Mesodermal cell (in vitro differentiated cells): ENCODE measurements around the gene LAMTOR4.

Experiments
- H3K27ac ChIP-seq: 2 replicates; pipeline ENCODE4 v1.7.0; 2013; ENCODE audit warnings: mild to moderate bottlenecking, low read depth, low read length, moderate library complexity; ENCODE audit not compliant: severe bottlenecking
- H3K36me3 ChIP-seq: 2 replicates; pipeline ENCODE4 v1.7.1; 2013; ENCODE audit warnings: mild to moderate bottlenecking, low read length, moderate library complexity; ENCODE audit not compliant: control insufficient read depth, insufficient read depth
- H3K4me1 ChIP-seq: one replicate; pipeline ENCODE4 v1.7.1; 2013; ENCODE audit warnings: mild to moderate bottlenecking, low read length; ENCODE audit not compliant: insufficient read depth, control insufficient read depth, poor library complexity, severe bottlenecking
- H3K4me3 ChIP-seq: 2 replicates; pipeline ENCODE4 v1.7.0; 2013; ENCODE audit warnings: low read length, control low read depth, mild to moderate bottlenecking; ENCODE audit not compliant: insufficient read depth, poor library complexity, severe bottlenecking; ENCODE audit errors: extremely low read depth
- H3K9me3 ChIP-seq: 2 replicates; pipeline ENCODE4 v1.7.1; 2013; ENCODE audit warnings: mild to moderate bottlenecking, low read length, moderate library complexity; ENCODE audit not compliant: control insufficient read depth
- WGBS, 2 experiments: methylation state at CpG; one replicate each; pipeline ENCODE4 v1.1.5; 2013; ENCODE audit warnings: missing lambda C conversion rate in 2 of 2; ENCODE audit not compliant: insufficient coverage in 2 of 2; 5-methylcytosine and 5-hydroxymethylcytosine counted together

The LAMTOR4 gene

DNA sequence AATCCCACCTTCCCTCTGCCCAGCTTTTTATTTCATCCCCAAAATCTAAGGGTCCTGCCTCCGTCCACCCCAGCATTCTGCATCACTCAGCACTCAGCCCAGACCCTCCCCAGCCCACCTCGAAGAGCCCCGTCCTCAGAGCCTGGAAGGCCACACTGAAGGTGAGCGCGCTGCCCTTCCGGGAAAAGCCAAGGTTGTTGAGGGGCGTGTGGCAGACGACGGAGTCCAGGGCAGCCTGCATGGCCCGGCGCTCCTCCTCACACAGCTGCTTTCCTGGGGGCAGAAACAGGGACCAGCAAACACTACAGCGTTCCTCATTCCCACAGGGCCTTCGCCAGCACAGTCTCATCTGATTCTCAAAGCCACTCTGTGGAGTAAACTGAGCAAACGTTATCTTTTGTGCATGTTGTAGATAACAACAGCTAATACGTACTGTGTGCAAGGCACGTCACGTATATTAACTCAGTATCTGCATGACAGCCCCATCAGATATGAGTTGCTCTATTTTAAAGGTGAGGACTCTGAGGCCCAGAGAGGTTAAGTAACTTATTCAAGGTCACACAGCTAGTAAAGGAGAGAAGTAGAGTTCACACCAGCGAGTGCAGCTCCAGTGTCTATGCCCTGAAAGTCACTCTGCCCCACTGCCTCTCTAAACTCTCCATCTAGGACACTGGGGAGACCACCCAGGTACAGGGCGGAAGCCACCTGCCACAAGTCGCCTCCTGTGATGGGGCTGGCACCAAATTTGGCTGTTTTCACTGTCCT lies 7.0 kb downstream of the LAMTOR4 start:
- 95 to 99% methylated on average over 18 of the region's 20 CpGs for whole genome bisulfite sequencing, 2 experiments
- peaks cover 55% of the 10 kb centered on the region for H3K36me3 ChIP-seq
- no peaks in the 10 kb centered on the region for H3K9me3 ChIP-seq
- H3K4me1 ChIP-seq = peaks cover 15% of the 10 kb centered on the region
- no peak overlapping the region for H3K27ac ChIP-seq
- no peak overlapping the region for H3K4me3 ChIP-seq

DNA sequence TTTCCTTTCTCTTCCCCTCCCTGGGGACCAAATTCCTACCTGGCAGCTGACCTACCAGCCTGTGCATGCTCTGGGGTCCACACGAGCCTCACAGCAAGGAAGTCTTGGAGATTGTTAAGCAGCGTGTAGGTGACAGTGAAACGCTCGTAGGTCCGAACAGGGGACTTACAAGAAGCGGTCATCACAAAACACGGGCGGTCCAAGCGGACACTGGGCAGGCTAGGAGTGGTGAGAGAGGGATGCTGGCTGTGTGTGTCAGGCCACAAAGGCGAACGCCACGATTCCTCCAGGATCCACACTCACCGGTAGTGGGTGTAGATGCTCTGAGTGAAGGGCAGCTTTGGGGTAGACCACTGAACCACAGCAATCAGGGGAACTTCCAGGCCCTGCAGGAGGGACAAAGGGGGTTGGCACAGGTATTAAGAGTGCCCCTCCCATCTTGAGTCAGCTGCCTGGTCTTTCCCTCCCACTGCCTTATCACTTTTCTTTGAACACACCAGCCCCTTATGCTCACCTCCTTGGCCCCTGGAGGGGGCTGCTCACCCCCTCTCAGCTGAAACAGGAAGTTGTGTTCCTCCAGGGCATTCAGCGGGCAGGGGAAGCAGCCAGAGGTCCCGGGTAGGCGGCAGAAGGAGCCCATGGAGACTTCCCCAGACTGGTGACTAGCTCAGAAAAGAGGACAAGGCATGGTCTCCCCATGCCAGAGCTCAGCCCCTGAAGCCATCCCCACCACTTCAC lies 7.8 kb downstream of the LAMTOR4 start:
- Histone ChIP-seq H3K9me3 (no peaks in the 10 kb centered on the region), H3K4me1 (peaks cover 15% of the 10 kb centered on the region), H3K27ac (no peak overlapping the region), H3K36me3 (peaks cover 55% of the 10 kb centered on the region), H3K4me3 (peak overlapping the region; percentile 88)
- WGBS, 2 experiments = 86 to 92% methylated on average over 12 to 14 of the region's 16 CpGs

DNA sequence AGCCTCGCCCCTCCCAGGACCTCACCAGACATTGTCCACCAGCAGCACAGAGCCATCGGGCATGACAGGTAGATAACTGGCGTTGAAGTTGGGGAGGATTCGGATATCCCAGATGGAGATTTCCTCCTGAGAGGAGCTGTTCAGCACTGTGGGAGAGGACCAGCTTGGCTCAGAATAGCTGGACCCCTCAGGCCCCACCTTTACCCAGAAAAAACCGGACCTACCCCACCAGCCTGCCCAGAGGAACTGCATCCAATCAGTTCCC lies 8.3 kb downstream of the LAMTOR4 start:
- peak overlapping the region; percentile 88 for H3K4me3 ChIP-seq
- H3K27ac ChIP-seq = no peak overlapping the region
- 33 to 82% methylated on average over 1 to 3 of the region's 5 CpGs for WGBS, 2 experiments

DNA sequence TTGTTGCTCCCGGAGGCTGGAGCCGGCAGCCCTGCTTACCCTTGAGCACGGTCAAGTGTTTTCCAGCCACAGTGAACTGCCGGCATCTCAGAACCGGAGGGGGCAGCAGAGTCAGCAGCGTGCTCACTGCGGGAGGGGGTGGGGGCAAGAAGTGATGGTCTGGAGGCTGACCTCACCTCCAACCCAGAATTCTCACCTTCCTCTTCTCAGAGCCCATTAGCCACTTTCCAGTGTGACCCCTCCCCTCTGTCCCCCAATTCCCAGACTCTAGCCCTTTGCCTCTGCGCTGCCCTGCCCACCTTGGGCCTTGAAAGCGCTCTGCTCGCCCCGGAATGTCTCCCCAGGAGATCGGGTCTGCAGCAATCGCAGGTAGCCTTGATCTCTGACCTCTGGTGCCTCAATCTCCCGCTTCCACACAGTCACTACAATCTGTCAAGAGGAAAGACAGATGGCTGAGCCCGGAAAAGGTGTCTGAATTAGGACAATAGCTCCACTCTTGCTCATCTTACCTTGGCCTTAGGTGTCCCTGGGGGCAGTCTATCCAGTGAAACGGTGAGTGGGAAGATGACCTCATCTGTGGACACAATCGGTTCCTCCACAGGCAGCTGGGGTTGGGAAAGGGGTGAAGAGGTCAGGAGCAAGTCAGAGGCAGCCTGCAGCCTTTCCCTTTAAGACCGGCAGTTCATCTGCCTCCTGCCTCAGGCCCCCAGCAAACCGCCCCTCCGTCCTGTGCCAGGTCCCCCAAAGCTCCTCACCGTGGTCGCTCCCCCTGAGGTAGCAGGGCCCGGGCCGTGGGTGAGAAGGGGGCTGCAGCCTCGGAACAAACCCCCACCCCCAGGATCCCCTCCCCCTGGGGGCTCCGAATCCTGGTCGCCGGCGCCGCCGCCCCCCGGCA lies 8.9 kb downstream of the LAMTOR4 start:
- Histone ChIP-seq H3K27ac (peak overlapping the region; percentile 41), H3K4me3 (peak overlapping the region; percentile 88), H3K4me1 (peaks cover 15% of the 10 kb centered on the region), H3K9me3 (no peaks in the 10 kb centered on the region), H3K36me3 (peaks cover 46% of the 10 kb centered on the region)
- 24 to 40% methylated on average over 13 to 19 of the region's 32 CpGs for WGBS, 2 experiments

More for the DNA sequence above, 8.3 kb downstream of the LAMTOR4 start:
- H3K4me1 ChIP-seq = peaks cover 15% of the 10 kb centered on the region
- peaks cover 51% of the 10 kb centered on the region for H3K36me3 ChIP-seq
- H3K9me3 ChIP-seq = no peaks in the 10 kb centered on the region

DNA sequence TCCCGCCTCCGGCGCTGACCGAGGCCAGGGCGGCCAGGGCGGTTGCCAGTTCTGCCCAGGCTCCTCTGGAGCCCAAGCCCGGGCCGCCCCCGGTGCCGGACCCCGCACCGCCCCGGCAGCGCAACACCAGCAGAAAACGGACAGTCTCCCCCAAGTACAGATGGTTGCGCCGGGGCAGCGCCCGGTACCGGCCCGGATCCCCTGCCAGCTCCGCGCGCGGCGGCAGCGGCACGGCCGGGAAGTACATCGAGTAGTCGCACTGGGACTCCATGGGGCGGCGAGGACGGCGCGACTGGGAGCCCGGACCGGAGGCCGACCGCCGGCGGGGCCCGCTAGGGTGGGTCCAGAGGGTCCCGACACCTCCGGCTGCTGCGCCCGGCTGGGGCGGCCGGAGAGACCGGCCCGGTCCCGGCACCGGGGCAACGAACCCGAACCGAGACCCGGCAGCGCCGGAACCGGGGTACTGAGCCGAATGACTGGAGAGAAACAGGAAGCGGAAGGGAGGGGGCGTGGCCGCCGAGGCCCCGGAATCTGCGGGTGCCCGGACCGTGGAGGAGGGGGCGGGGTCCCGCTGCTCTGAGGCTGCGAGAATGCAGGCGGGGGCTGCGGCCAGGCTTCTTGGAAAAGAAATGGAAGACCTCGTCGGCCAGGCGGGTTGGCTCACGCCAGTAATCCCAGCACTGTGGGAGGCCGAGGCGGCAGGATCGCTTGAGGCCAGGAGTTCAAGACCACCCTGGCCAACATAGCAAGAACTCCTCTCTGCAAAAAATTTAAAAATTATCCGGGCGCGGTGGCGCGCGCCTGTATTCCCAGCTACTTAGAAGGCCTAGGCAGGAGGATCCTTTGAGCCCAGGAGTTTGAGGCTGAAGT lies 9.7 kb downstream of the LAMTOR4 start, which contains the start of gene TRAPPC14:
Gene TRAPPC14, minus strand, starts transcription at position 495 of the 870 bp plus-strand sequence. Its CDS starts 224 bp downstream, at position 271.
- H3K4me3 ChIP-seq = peak within 1 kb of the TSS; percentile 88
- 4% methylated on average over 73 to 85 of the region's 87 CpGs for WGBS, 2 experiments
- H3K9me3 ChIP-seq = no peaks in the 10 kb centered on the region
- peaks cover 38% of the 10 kb centered on the region for H3K36me3 ChIP-seq
- H3K27ac ChIP-seq = peak within 1 kb of the TSS; percentile 62
- peaks cover 20% of the 10 kb centered on the region for H3K4me1 ChIP-seq

DNA sequence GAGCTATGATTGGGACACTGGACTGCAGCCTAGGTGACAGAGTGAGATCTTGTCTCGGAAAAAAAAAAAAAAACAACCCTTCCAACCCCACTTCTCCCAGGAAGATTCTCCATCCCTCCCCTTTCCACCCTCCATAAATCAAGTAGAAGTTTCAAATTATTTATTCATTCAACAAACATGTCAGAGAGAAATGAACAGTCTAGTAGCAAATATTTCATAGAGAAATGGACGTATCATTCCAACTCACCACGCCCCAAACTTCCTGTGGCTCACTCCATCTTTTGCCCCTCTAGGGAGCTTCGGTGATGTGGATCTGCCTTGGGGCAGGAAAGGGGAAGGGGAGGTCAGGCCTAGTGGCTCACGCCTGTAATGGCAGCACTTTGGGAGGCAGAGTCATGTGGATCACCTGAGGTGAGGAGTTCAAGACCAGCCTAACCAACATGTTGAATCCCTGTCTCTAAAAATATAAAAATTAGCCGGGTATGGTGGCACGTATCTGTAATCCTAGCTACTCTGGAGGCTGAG lies 10.4 kb downstream of the LAMTOR4 start:
- H3K36me3 ChIP-seq = peaks cover 31% of the 10 kb centered on the region
- peak overlapping the region; percentile 62 for H3K27ac ChIP-seq
- 95 to 100% methylated on average over 2 to 4 of the region's 7 CpGs for WGBS, 2 experiments
- no peaks in the 10 kb centered on the region for H3K9me3 ChIP-seq
- H3K4me3 ChIP-seq = peak overlapping the region; percentile 88
- H3K4me1 ChIP-seq = peaks cover 20% of the 10 kb centered on the region

DNA sequence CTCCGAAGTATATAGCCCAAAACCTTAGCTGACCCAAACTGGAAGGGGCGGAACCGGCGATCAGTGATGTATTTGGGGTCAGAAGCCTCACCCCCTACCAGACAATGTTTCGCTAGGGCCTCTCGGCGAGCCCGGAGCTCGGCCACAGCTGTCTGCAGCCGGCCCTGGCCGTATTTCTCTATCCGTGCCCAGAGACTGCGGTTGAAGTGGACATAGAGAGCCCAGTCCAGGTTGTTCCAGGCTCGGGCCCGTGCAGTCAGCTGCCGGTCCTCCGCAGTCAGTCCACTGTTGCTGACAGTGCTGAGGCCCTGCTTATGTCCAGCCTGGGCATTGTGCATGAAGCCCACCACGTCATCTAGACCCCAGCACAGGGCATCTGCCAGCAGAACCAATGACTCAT lies 11.3 kb downstream of the LAMTOR4 start:
- Histone ChIP-seq H3K4me3 (no peak overlapping the region), H3K27ac (no peak overlapping the region), H3K36me3 (peaks cover 22% of the 10 kb centered on the region), H3K9me3 (no peaks in the 10 kb centered on the region), H3K4me1 (peaks cover 15% of the 10 kb centered on the region)
- WGBS, 2 experiments = 94 to 95% methylated on average over 17 to 18 of the region's 18 CpGs

DNA sequence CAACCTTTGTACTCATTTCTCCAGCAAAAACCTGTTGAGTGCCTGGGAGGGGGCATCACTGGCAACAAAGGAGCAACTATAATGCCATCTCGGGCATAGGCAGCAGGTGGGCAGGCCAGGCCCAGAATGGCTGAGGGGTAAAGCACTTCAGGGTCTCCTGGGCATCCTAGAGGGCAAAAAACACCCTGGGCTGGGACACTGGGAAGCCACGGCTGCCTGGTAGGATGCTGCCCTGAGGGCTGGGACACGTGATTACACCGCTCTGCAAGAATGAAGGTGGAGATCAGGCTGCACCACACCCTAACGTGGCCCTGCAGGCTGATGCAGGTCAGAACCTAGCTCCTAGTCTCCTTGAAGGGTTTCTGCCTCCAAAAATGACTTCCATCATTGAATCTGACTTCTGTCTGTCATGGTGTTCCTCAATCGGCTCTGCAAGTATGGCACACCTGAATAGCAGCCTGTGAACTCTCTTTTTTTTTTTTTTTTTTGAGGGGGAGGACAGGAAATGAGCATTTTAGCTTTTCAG lies 14.4 kb downstream of the LAMTOR4 start:
- no peak overlapping the region for H3K27ac ChIP-seq
- no peaks in the 10 kb centered on the region for H3K9me3 ChIP-seq
- 55 to 56% methylated on average over 5 of the region's 6 CpGs for WGBS, 2 experiments
- H3K4me3 ChIP-seq = no peak overlapping the region
- H3K4me1 ChIP-seq = peaks cover 16% of the 10 kb centered on the region
- no peaks in the 10 kb centered on the region for H3K36me3 ChIP-seq

DNA sequence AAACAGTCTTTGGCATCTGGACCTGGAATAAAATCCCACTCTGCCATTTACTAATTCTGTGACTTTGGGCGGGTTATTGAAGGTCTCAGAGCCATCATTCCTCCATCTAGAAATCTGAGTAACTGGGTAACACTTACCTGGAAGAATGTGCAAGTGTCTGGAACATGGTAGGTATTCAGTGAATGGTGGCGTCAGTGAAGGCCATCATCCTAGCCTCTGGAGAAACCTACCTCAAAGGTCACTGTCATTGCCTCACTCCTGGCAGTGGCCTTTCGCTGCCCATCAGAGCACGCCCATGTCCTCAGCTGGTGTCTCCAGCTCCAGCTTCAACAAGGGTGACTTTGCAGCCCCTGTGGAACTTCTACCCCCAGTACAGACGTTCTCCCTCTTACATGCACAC lies 15.2 kb downstream of the LAMTOR4 start:
- Histone ChIP-seq H3K4me1 (peaks cover 23% of the 10 kb centered on the region), H3K4me3 (no peak overlapping the region), H3K9me3 (no peaks in the 10 kb centered on the region), H3K36me3 (no peaks in the 10 kb centered on the region), H3K27ac (no peak overlapping the region)
- 86 to 92% methylated on average over 4 of the region's 5 CpGs for WGBS, 2 experiments
